Neural cell (in vitro differentiated cells): ENCODE data around the gene TBL1X. TPM values are rescaled to one million over a fixed set of nuclear protein-coding genes. Genes with fewer than 3 reads are reported as not detected.
"Not testable (repeated sequence)": the region's sequence is repeated elsewhere in the genome, so short reads cannot be mapped to it uniquely, and the experiment has no call there.

ENCODE experiments used
- H2AFZ ChIP-seq: fragments of 200-600, 300-800 bp; sonication (generic), shearing (Covaris generic); 2 replicates; pipeline ENCODE4 v1.6.0; 2014; ENCODE audit warnings: low read depth, mild to moderate bottlenecking, antibody characterized with exemption, low read length, moderate library complexity
- H3F3A ChIP-seq: fragments of 200-600 bp; shearing (Covaris generic); 2 replicates; pipeline ENCODE4 v1.6.1; 2016; ENCODE audit warnings: mild to moderate bottlenecking, moderate library complexity, mixed read lengths, antibody characterized with exemption, low read length; ENCODE audit not compliant: insufficient read depth, poor library complexity, severe bottlenecking
- H3K27ac ChIP-seq: fragments of 200-600, 300-800 bp; sonication (generic), shearing (Covaris generic); 2 replicates; pipeline ENCODE4 v1.5.1; 2014; ENCODE audit warnings: mild to moderate bottlenecking, low read length, moderate library complexity
- H3K27me3 ChIP-seq: fragments of 300-800, 200-600 bp; sonication (generic), shearing (Covaris generic); 2 replicates; pipeline ENCODE4 v1.6.0; 2014; ENCODE audit warnings: mild to moderate bottlenecking, low read depth, low read length, moderate library complexity; ENCODE audit not compliant: insufficient read depth
- H3K36me3 ChIP-seq: fragments of 300-800, 200-600 bp; sonication (generic), shearing (Covaris generic); 2 replicates; pipeline ENCODE4 v1.5.1; 2014; ENCODE audit warnings: mild to moderate bottlenecking, antibody characterized with exemption, low read length, moderate library complexity; ENCODE audit not compliant: insufficient read depth
- H3K4me2 ChIP-seq: fragments of 300-800, 200-600 bp; sonication (generic), shearing (Covaris generic); 2 replicates; pipeline ENCODE4 v1.6.0; 2014; ENCODE audit warnings: mild to moderate bottlenecking, low read length
- H3K4me3 ChIP-seq: fragments of 300-800, 200-600 bp; sonication (generic), shearing (Covaris generic); 2 replicates; pipeline ENCODE4 v1.5.1; 2014; ENCODE audit warnings: mild to moderate bottlenecking, low read length, moderate library complexity
- H3K79me2 ChIP-seq: fragments of 200-600 bp; shearing (Covaris generic); replicated peaks from 2 replicates; pipeline ENCODE4 v1.6.0; 2014; ENCODE audit warnings: mild to moderate bottlenecking, low read length, moderate library complexity; ENCODE audit not compliant: insufficient read depth
- H3K9ac ChIP-seq: fragments of 300-800, 200-600 bp; sonication (generic), shearing (Covaris generic); 2 replicates; pipeline ENCODE4 v1.6.1; 2016; ENCODE audit warnings: mild to moderate bottlenecking, low read length, mixed read lengths
- H3K9me2 ChIP-seq: fragments of 200-600 bp; shearing (Covaris generic); 2 replicates; pipeline ENCODE4 v1.6.1; 2016; ENCODE audit warnings: mild to moderate bottlenecking, low read length, mixed read lengths; ENCODE audit not compliant: insufficient read depth
- H3K9me3 ChIP-seq: fragments of 200-600, 300-800 bp; sonication (generic), shearing (Covaris generic); 2 replicates; pipeline ENCODE4 v1.6.1; 2016; ENCODE audit warnings: mild to moderate bottlenecking, mixed run types, low read length, moderate library complexity, mixed read lengths
- H4K20me1 ChIP-seq: fragments of 200-600 bp; shearing (Covaris generic); 2 replicates; pipeline ENCODE4 v1.6.1; 2016; ENCODE audit warnings: mild to moderate bottlenecking, mixed run types; ENCODE audit not compliant: insufficient read depth
- EP300 ChIP-seq: fragments of 450-650 bp; conservative IDR thresholded peaks from 2 replicates; pipeline ENCODE4 v1.6.1; 2014; ENCODE audit warnings: antibody characterized with exemption, mild to moderate bottlenecking, moderate library complexity; ENCODE audit not compliant: poor library complexity, severe bottlenecking
- EZH2 ChIP-seq: fragments of 200-600, 300-800 bp; shearing (Covaris generic), sonication (generic); IDR thresholded peaks from 2 replicates; pipeline ENCODE4 v1.6.1; 2014; ENCODE audit warnings: antibody characterized with exemption, low read length, borderline replicate concordance, mild to moderate bottlenecking; ENCODE audit not compliant: insufficient read depth, poor library complexity, severe bottlenecking
- MXI1 ChIP-seq: fragments of 450-650 bp; conservative IDR thresholded peaks from 2 replicates; pipeline ENCODE4 v1.6.1; 2014; ENCODE audit warnings: antibody characterized with exemption, mild to moderate bottlenecking; ENCODE audit not compliant: poor library complexity, severe bottlenecking
- POLR2AphosphoS5 ChIP-seq: IDR thresholded peaks from 2 replicates; pipeline ENCODE4 v1.6.1; 2012
- RAD21 ChIP-seq: fragments of 450-650 bp; conservative IDR thresholded peaks from 2 replicates; pipeline ENCODE4 v1.6.1; 2014; ENCODE audit warnings: antibody characterized with exemption, mild to moderate bottlenecking, moderate library complexity
- SMC3 ChIP-seq: fragments of 450-650 bp; conservative IDR thresholded peaks from 2 replicates; pipeline ENCODE4 v1.6.1; 2014; ENCODE audit warnings: antibody characterized with exemption, mild to moderate bottlenecking, moderate library complexity; ENCODE audit not compliant: poor library complexity
- TAF1 ChIP-seq: IDR thresholded peaks from 2 replicates; pipeline ENCODE4 v1.6.1; 2012; ENCODE audit warnings: low read depth
- polyA plus RNA-seq: library from polyadenylated mRNA; depleted of rRNA; stranded (reverse); fragments of >200 nt; gene quantifications from 2 replicates; pipeline ENCODE4 v1.2.3, GENCODE V29; 2014
- TF ChIP-seq, protein P1 (sequence below): fragments of 450-650 bp; IDR thresholded peaks from 2 replicates; pipeline ENCODE4 v1.5.1; 2014; ENCODE audit warnings: antibody characterized with exemption, mild to moderate bottlenecking, moderate library complexity; ENCODE audit not compliant: poor library complexity, severe bottlenecking
- TF ChIP-seq, protein P2 (sequence below): IDR thresholded peaks from 2 replicates; pipeline ENCODE4 v1.6.1; 2012; ENCODE audit warnings: borderline replicate concordance

The TBL1X gene
- polyA plus RNA-seq, 1 donor from 2014 or later: 2.2 TPM

DNA sequence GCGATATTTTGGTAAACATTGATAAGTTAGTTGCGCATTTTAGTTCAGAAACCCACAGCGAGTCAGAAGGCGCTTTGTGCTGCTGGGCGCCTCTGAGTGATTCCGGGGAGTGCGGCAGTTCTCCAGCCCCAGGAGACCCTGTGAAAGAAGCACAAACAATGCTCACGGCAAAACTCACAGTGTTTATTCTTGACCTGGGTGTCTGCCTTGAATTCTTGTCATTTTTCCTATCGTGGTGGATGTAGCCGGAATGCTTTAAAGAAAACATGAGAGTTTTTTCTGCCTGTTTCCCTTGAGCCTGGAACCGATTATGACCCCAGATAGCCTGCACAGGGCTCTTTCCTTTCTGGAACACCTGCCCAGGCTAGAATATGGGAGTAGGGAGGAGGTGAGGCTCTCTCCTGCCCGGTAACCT, 6.7 kb downstream of the TBL1X start:
- Histone ChIP-seq H3K9me2 (no peaks in the 10 kb centered on the region), H3K9ac (no peak overlapping the region), H3K79me2 (peaks cover 28% of the 10 kb centered on the region), H3K4me3 (no peak overlapping the region), H2AFZ (no peak overlapping the region), H3K27ac (no peak overlapping the region), H3K36me3 (no peaks in the 10 kb centered on the region), H3K27me3 (no peaks in the 10 kb centered on the region), H3K9me3 (no peaks in the 10 kb centered on the region), H4K20me1 (no peaks in the 10 kb centered on the region), H3K4me2 (no peak overlapping the region), H3F3A (no peaks in the 10 kb centered on the region)
- TF ChIP-seq POLR2AphosphoS5: no peak
- TF ChIP-seq RAD21: no peak
- no peak for TF ChIP-seq TAF1
- no peak for TF ChIP-seq EP300
- TF ChIP-seq, protein P1, sequence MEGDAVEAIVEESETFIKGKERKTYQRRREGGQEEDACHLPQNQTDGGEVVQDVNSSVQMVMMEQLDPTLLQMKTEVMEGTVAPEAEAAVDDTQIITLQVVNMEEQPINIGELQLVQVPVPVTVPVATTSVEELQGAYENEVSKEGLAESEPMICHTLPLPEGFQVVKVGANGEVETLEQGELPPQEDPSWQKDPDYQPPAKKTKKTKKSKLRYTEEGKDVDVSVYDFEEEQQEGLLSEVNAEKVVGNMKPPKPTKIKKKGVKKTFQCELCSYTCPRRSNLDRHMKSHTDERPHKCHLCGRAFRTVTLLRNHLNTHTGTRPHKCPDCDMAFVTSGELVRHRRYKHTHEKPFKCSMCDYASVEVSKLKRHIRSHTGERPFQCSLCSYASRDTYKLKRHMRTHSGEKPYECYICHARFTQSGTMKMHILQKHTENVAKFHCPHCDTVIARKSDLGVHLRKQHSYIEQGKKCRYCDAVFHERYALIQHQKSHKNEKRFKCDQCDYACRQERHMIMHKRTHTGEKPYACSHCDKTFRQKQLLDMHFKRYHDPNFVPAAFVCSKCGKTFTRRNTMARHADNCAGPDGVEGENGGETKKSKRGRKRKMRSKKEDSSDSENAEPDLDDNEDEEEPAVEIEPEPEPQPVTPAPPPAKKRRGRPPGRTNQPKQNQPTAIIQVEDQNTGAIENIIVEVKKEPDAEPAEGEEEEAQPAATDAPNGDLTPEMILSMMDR: no peak
- no peak for TF ChIP-seq SMC3
- no peak for TF ChIP-seq EZH2
- no peak for TF ChIP-seq MXI1
- TF ChIP-seq, protein P2, sequence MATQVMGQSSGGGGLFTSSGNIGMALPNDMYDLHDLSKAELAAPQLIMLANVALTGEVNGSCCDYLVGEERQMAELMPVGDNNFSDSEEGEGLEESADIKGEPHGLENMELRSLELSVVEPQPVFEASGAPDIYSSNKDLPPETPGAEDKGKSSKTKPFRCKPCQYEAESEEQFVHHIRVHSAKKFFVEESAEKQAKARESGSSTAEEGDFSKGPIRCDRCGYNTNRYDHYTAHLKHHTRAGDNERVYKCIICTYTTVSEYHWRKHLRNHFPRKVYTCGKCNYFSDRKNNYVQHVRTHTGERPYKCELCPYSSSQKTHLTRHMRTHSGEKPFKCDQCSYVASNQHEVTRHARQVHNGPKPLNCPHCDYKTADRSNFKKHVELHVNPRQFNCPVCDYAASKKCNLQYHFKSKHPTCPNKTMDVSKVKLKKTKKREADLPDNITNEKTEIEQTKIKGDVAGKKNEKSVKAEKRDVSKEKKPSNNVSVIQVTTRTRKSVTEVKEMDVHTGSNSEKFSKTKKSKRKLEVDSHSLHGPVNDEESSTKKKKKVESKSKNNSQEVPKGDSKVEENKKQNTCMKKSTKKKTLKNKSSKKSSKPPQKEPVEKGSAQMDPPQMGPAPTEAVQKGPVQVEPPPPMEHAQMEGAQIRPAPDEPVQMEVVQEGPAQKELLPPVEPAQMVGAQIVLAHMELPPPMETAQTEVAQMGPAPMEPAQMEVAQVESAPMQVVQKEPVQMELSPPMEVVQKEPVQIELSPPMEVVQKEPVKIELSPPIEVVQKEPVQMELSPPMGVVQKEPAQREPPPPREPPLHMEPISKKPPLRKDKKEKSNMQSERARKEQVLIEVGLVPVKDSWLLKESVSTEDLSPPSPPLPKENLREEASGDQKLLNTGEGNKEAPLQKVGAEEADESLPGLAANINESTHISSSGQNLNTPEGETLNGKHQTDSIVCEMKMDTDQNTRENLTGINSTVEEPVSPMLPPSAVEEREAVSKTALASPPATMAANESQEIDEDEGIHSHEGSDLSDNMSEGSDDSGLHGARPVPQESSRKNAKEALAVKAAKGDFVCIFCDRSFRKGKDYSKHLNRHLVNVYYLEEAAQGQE: no peak

DNA sequence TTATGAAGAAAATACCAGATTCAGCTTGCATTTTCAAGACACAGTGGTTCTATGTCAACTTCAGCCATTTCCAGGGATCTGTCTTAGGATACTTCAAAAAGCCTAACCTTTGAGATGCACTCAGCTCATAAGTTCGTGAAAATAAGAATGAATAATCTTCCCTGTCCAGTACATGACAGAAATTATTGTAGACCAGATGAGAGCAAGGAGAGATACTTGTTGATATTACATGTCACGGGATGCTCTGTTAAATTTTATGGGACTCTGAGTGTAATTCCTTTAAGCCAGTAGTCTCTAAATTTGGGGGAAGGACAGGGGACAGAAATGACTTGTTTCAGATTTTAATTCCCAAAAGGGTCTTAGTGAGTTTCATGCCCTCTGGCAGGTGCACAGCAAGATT, 8.8 kb downstream of the TBL1X start:
- no peaks in the 10 kb centered on the region for H3K9me3 ChIP-seq
- H2AFZ ChIP-seq: no peak overlapping the region
- H3K9ac ChIP-seq: no peak overlapping the region
- H3K4me3 ChIP-seq: no peak overlapping the region
- TF ChIP-seq TAF1: no peak
- TF ChIP-seq EZH2: no peak
- no peak for TF ChIP-seq RAD21
- no peak for TF ChIP-seq MXI1
- no peak for TF ChIP-seq POLR2AphosphoS5
- no peak for TF ChIP-seq SMC3
- TF ChIP-seq EP300: no peak
- TF ChIP-seq, protein P1: no peak
- TF ChIP-seq, protein P2: no peak
- H3K79me2 ChIP-seq: peaks cover 7% of the 10 kb centered on the region
- no peaks in the 10 kb centered on the region for H3K9me2 ChIP-seq
- H3F3A ChIP-seq: no peaks in the 10 kb centered on the region
- H4K20me1 ChIP-seq: no peaks in the 10 kb centered on the region
- no peak overlapping the region for H3K4me2 ChIP-seq
- no peaks in the 10 kb centered on the region for H3K27me3 ChIP-seq
- H3K36me3 ChIP-seq: no peaks in the 10 kb centered on the region
- H3K27ac ChIP-seq: no peak overlapping the region

DNA sequence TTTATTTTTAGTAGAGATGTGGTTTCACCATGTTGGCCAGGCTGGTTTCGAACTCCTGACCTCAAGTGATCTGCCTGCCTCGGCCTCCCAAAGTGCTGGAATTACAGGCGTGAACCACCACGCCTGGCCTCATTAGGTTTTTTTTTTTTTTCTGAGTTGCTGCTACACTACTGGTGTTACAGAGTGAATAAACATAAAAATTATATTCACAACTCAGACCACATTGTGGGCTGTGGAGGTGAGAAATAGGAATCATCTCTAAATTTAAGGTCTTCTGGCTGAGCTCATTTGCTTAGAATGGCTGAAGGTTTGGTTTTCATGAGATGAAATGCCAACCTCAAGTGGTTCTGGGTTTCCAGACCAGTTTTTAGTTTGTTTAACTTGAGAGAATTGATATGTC, 10.6 kb downstream of the TBL1X start:
- H3K36me3 ChIP-seq, H3K9me2 ChIP-seq, H3K9ac ChIP-seq, H3K27ac ChIP-seq, H3K79me2 ChIP-seq, H2AFZ ChIP-seq, H3K9me3 ChIP-seq, H3K4me3 ChIP-seq, H4K20me1 ChIP-seq, H3K4me2 ChIP-seq, H3K27me3 ChIP-seq, H3F3A ChIP-seq: not testable (repeated sequence)
